GM08714 (cell line): ENCODE measurements around the gene TMEM63A.

Source experiments
- H3K4me3 ChIP-seq: fragments of 200-500 bp; sonication (Bioruptor generic); 2 replicates; pipeline ENCODE4 v1.5.1; 2014; ENCODE audit warnings: mild to moderate bottlenecking, low read length, inconsistent platforms
- ZNF274 ChIP-seq: IDR thresholded peaks from 2 replicates; pipeline ENCODE4 v1.6.1; 2012; ENCODE audit warnings: mild to moderate bottlenecking, low read depth, low read length

TMEM63A gene

GRCh38 chr1:225855503-225856300 lies 26.5 kb downstream of the TMEM63A start:
- no peak for TF ChIP-seq ZNF274
- H3K4me3 ChIP-seq = no peak overlapping the region

- no peak overlapping the region for H3K4me3 ChIP-seq
- no peak for TF ChIP-seq ZNF274
These were observed 28.7 kb downstream of the TMEM63A start for GRCh38 chr1:225853441-225853840.

GRCh38 chr1:225852413-225853124 lies 29.6 kb downstream of the TMEM63A start:
- H3K4me3 ChIP-seq = no peak overlapping the region
- no peak for TF ChIP-seq ZNF274

- TF ChIP-seq ZNF274 = no peak
- no peak overlapping the region for H3K4me3 ChIP-seq
These were observed 30.4 kb downstream of the TMEM63A start for GRCh38 chr1:225851805-225852204.

GRCh38 chr1:225850370-225850769 lies 31.8 kb downstream of the TMEM63A start:
- no peak for TF ChIP-seq ZNF274
- no peak overlapping the region for H3K4me3 ChIP-seq

- TF ChIP-seq ZNF274 = no peak
- H3K4me3 ChIP-seq = no peak overlapping the region
These were observed 32.3 kb downstream of the TMEM63A start for GRCh38 chr1:225849925-225850324.

- no peak for TF ChIP-seq ZNF274
- H3K4me3 ChIP-seq = no peak overlapping the region
These were observed 33.9 kb downstream of the TMEM63A start for GRCh38 chr1:225848030-225848955.

- no peak overlapping the region for H3K4me3 ChIP-seq
- TF ChIP-seq ZNF274 = no peak
These were observed 34.6 kb downstream of the TMEM63A start for GRCh38 chr1:225847610-225848009.

GRCh38 chr1:225846331-225847310 lies 35.6 kb downstream of the TMEM63A start:
- no peak for TF ChIP-seq ZNF274
- no peak overlapping the region for H3K4me3 ChIP-seq

- TF ChIP-seq ZNF274 = no peak
- no peak overlapping the region for H3K4me3 ChIP-seq
These were observed 36.5 kb downstream of the TMEM63A start for GRCh38 chr1:225845571-225846259.

GRCh38 chr1:225845097-225845496 lies 37.1 kb downstream of the TMEM63A start:
- H3K4me3 ChIP-seq = no peak overlapping the region

GRCh38 chr1:225844236-225845061 lies 37.7 kb downstream of the TMEM63A start:
- no peak for TF ChIP-seq ZNF274

More at GRCh38 chr1:225845097-225845496, 37.1 kb downstream of the TMEM63A start:
- no peak for TF ChIP-seq ZNF274

More at GRCh38 chr1:225844236-225845061, 37.7 kb downstream of the TMEM63A start:
- H3K4me3 ChIP-seq = no peak overlapping the region
